ENCODE data around the gene ATXN1.

DNA sequence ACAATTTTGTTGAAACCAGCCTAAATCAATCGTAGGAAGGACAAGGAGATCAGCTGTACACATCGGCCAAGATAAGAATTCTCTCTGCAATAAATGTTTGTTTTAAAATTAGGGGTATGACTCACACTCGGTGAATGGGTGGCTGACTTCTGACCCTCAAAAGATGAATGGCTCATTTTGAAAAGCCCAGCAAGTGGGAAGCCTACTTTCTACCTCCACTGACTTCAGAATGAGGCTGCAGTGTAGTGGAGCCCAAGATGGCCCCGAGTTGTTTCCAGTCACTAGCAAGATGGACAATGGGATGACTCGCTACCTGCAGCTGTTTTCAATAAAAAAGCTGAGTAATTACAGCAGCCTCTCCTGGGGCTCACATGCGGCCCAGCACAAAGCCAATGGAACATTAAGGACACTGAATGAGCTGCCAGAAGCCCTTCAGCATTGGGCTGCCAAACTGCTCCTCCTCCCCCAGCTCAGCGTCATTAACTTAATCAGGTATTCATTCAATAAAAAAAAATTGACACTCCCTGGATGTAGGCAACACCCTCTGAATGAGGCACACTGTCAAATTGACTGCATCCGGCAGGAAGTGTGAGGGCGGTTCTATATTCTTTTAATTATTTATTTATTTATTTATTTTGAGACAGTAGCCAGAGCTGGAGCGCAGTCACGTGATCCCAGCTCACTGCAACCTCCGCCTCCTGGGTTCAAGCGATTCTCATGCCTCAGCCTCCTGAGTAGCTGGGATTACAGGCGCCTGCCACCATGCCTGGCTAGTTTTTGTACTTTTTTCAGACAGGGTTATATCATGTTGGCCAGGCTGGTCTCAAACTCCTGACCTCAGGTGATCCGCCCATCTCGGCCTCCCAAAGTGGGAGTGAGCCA, 415.6 kb downstream of the ATXN1 start:
- TF ChIP-seq POLR2AphosphoS5 (IDR thresholded peaks at IDR 0.05; ENCODE audit: low read depth) = no peak
- TF ChIP-seq, protein P1, sequence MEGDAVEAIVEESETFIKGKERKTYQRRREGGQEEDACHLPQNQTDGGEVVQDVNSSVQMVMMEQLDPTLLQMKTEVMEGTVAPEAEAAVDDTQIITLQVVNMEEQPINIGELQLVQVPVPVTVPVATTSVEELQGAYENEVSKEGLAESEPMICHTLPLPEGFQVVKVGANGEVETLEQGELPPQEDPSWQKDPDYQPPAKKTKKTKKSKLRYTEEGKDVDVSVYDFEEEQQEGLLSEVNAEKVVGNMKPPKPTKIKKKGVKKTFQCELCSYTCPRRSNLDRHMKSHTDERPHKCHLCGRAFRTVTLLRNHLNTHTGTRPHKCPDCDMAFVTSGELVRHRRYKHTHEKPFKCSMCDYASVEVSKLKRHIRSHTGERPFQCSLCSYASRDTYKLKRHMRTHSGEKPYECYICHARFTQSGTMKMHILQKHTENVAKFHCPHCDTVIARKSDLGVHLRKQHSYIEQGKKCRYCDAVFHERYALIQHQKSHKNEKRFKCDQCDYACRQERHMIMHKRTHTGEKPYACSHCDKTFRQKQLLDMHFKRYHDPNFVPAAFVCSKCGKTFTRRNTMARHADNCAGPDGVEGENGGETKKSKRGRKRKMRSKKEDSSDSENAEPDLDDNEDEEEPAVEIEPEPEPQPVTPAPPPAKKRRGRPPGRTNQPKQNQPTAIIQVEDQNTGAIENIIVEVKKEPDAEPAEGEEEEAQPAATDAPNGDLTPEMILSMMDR (conservative IDR thresholded peaks at IDR 0.05; ENCODE audit: low read depth in 2 of 2) = no peak
- TF ChIP-seq, protein P2, sequence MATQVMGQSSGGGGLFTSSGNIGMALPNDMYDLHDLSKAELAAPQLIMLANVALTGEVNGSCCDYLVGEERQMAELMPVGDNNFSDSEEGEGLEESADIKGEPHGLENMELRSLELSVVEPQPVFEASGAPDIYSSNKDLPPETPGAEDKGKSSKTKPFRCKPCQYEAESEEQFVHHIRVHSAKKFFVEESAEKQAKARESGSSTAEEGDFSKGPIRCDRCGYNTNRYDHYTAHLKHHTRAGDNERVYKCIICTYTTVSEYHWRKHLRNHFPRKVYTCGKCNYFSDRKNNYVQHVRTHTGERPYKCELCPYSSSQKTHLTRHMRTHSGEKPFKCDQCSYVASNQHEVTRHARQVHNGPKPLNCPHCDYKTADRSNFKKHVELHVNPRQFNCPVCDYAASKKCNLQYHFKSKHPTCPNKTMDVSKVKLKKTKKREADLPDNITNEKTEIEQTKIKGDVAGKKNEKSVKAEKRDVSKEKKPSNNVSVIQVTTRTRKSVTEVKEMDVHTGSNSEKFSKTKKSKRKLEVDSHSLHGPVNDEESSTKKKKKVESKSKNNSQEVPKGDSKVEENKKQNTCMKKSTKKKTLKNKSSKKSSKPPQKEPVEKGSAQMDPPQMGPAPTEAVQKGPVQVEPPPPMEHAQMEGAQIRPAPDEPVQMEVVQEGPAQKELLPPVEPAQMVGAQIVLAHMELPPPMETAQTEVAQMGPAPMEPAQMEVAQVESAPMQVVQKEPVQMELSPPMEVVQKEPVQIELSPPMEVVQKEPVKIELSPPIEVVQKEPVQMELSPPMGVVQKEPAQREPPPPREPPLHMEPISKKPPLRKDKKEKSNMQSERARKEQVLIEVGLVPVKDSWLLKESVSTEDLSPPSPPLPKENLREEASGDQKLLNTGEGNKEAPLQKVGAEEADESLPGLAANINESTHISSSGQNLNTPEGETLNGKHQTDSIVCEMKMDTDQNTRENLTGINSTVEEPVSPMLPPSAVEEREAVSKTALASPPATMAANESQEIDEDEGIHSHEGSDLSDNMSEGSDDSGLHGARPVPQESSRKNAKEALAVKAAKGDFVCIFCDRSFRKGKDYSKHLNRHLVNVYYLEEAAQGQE (IDR thresholded peaks at IDR 0.05; ENCODE audit: unreplicated experiment) = no peak
- TF ChIP-seq JUNB (IDR thresholded peaks at IDR 0.05; ENCODE audit: unreplicated experiment) = no peak
- no peak for TF ChIP-seq EZH2 (IDR thresholded peaks at IDR 0.05; ENCODE audit: low read depth, unreplicated experiment)
- TF ChIP-seq EZH2phosphoT487 (IDR thresholded peaks at IDR 0.05; ENCODE audit: unreplicated experiment) = no peak
- TF ChIP-seq ZNF114 (CRISPR knock-in tag; IDR thresholded peaks at IDR 0.05) = no peak
- TF ChIP-seq, protein P3, sequence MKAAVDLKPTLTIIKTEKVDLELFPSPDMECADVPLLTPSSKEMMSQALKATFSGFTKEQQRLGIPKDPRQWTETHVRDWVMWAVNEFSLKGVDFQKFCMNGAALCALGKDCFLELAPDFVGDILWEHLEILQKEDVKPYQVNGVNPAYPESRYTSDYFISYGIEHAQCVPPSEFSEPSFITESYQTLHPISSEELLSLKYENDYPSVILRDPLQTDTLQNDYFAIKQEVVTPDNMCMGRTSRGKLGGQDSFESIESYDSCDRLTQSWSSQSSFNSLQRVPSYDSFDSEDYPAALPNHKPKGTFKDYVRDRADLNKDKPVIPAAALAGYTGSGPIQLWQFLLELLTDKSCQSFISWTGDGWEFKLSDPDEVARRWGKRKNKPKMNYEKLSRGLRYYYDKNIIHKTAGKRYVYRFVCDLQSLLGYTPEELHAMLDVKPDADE (IDR thresholded peaks at IDR 0.05) = no peak
- TF ChIP-seq STAT1 (IDR thresholded peaks at IDR 0.05; ENCODE audit: unreplicated experiment) = no peak
- no peak for TF ChIP-seq CREB1 (CRISPR knock-in tag; IDR thresholded peaks at IDR 0.05; ENCODE audit: low read depth)
- TF ChIP-seq, protein P4, sequence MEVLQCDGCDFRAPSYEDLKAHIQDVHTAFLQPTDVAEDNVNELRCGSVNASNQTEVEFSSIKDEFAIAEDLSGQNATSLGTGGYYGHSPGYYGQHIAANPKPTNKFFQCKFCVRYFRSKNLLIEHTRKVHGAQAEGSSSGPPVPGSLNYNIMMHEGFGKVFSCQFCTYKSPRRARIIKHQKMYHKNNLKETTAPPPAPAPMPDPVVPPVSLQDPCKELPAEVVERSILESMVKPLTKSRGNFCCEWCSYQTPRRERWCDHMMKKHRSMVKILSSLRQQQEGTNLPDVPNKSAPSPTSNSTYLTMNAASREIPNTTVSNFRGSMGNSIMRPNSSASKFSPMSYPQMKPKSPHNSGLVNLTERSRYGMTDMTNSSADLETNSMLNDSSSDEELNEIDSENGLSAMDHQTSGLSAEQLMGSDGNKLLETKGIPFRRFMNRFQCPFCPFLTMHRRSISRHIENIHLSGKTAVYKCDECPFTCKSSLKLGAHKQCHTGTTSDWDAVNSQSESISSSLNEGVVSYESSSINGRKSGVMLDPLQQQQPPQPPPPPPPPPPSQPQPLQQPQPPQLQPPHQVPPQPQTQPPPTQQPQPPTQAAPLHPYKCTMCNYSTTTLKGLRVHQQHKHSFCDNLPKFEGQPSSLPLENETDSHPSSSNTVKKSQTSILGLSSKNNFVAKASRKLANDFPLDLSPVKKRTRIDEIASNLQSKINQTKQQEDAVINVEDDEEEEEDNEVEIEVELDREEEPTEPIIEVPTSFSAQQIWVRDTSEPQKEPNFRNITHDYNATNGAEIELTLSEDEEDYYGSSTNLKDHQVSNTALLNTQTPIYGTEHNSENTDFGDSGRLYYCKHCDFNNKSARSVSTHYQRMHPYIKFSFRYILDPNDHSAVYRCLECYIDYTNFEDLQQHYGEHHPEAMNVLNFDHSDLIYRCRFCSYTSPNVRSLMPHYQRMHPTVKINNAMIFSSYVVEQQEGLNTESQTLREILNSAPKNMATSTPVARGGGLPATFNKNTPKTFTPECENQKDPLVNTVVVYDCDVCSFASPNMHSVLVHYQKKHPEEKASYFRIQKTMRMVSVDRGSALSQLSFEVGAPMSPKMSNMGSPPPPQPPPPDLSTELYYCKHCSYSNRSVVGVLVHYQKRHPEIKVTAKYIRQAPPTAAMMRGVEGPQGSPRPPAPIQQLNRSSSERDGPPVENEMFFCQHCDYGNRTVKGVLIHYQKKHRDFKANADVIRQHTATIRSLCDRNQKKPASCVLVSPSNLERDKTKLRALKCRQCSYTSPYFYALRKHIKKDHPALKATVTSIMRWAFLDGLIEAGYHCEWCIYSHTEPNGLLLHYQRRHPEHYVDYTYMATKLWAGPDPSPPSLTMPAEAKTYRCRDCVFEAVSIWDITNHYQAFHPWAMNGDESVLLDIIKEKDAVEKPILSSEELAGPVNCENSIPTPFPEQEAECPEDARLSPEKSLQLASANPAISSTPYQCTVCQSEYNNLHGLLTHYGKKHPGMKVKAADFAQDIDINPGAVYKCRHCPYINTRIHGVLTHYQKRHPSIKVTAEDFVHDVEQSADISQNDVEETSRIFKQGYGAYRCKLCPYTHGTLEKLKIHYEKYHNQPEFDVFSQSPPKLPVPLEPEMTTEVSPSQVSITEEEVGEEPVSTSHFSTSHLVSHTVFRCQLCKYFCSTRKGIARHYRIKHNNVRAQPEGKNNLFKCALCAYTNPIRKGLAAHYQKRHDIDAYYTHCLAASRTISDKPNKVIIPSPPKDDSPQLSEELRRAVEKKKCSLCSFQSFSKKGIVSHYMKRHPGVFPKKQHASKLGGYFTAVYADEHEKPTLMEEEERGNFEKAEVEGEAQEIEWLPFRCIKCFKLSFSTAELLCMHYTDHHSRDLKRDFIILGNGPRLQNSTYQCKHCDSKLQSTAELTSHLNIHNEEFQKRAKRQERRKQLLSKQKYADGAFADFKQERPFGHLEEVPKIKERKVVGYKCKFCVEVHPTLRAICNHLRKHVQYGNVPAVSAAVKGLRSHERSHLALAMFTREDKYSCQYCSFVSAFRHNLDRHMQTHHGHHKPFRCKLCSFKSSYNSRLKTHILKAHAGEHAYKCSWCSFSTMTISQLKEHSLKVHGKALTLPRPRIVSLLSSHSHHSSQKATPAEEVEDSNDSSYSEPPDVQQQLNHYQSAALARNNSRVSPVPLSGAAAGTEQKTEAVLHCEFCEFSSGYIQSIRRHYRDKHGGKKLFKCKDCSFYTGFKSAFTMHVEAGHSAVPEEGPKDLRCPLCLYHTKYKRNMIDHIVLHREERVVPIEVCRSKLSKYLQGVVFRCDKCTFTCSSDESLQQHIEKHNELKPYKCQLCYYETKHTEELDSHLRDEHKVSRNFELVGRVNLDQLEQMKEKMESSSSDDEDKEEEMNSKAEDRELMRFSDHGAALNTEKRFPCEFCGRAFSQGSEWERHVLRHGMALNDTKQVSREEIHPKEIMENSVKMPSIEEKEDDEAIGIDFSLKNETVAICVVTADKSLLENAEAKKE (CRISPR knock-in tag; IDR thresholded peaks at IDR 0.05) = no peak

Data from GM23338 (cell line).